ENCODE data around the gene CSF2RB. TPM values are rescaled to one million over a fixed set of nuclear protein-coding genes. Genes with fewer than 3 reads are reported as not detected.

CSF2RB gene
- total RNA-seq, 1 donor from 2014 or later = 0.05 TPM

GRCh38 chr22:36921309-36922104, 8.1 kb downstream of the CSF2RB start:
- no peak for DNase-seq (ENCODE audit: low spot score)
- Mint-ChIP-seq H3K9me3 (ENCODE audit: low read depth) (no peaks in the 10 kb centered on the region), H3K27me3 (ENCODE audit: low read depth) (peaks cover 16% of the 10 kb centered on the region), H3K4me3 (ENCODE audit: unreplicated experiment) (no peak overlapping the region), H3K36me3 (ENCODE audit: low read depth) (peaks cover 3% of the 10 kb centered on the region), H3K4me1 (ENCODE audit: low read depth) (peaks cover 7% of the 10 kb centered on the region), H3K27ac (ENCODE audit: unreplicated experiment) (no peak overlapping the region)
- no peak for TF ChIP-seq CTCF (IDR thresholded peaks at IDR 0.05)

- Mint-ChIP-seq H3K9me3 (ENCODE audit: low read depth) (no peaks in the 10 kb centered on the region), H3K4me3 (ENCODE audit: unreplicated experiment) (no peak overlapping the region), H3K36me3 (ENCODE audit: low read depth) (peaks cover 3% of the 10 kb centered on the region), H3K4me1 (ENCODE audit: low read depth) (peaks cover 7% of the 10 kb centered on the region), H3K27ac (ENCODE audit: unreplicated experiment) (no peak overlapping the region), H3K27me3 (ENCODE audit: low read depth) (peaks cover 16% of the 10 kb centered on the region)
- no peak for DNase-seq (ENCODE audit: low spot score)
- peak; percentile 14 for TF ChIP-seq CTCF (IDR thresholded peaks at IDR 0.05)
Measured at GRCh38 chr22:36922105-36922608, 8.7 kb downstream of the CSF2RB start.

- Mint-ChIP-seq H3K27ac (ENCODE audit: unreplicated experiment) (no peak overlapping the region), H3K9me3 (ENCODE audit: low read depth) (no peaks in the 10 kb centered on the region), H3K4me3 (ENCODE audit: unreplicated experiment) (no peak overlapping the region), H3K36me3 (ENCODE audit: low read depth) (peaks cover 3% of the 10 kb centered on the region), H3K4me1 (ENCODE audit: low read depth) (peaks cover 7% of the 10 kb centered on the region), H3K27me3 (ENCODE audit: low read depth) (peaks cover 19% of the 10 kb centered on the region)
- no peak for TF ChIP-seq CTCF (IDR thresholded peaks at IDR 0.05)
- no peak for DNase-seq (ENCODE audit: low spot score)
Measured at GRCh38 chr22:36922711-36923110, 9.3 kb downstream of the CSF2RB start.

- Mint-ChIP-seq H3K4me3 (ENCODE audit: unreplicated experiment) (no peak overlapping the region), H3K27me3 (ENCODE audit: low read depth) (peaks cover 23% of the 10 kb centered on the region), H3K27ac (ENCODE audit: unreplicated experiment) (no peak overlapping the region), H3K36me3 (ENCODE audit: low read depth) (peaks cover 3% of the 10 kb centered on the region), H3K4me1 (ENCODE audit: low read depth) (peaks cover 7% of the 10 kb centered on the region), H3K9me3 (ENCODE audit: low read depth) (no peaks in the 10 kb centered on the region)
- DNase-seq (ENCODE audit: low spot score) = no peak
- no peak for TF ChIP-seq CTCF (IDR thresholded peaks at IDR 0.05)
Measured at GRCh38 chr22:36923131-36923788, 9.8 kb downstream of the CSF2RB start.

GRCh38 chr22:36924151-36924698, 10.8 kb downstream of the CSF2RB start:
- Mint-ChIP-seq H3K9me3 (ENCODE audit: low read depth) (no peaks in the 10 kb centered on the region), H3K4me1 (ENCODE audit: low read depth) (peaks cover 7% of the 10 kb centered on the region), H3K36me3 (ENCODE audit: low read depth) (peaks cover 3% of the 10 kb centered on the region), H3K4me3 (ENCODE audit: unreplicated experiment) (no peak overlapping the region), H3K27ac (ENCODE audit: unreplicated experiment) (no peak overlapping the region), H3K27me3 (ENCODE audit: low read depth) (peaks cover 28% of the 10 kb centered on the region)
- no peak for TF ChIP-seq CTCF (IDR thresholded peaks at IDR 0.05)
- DNase-seq (ENCODE audit: low spot score) = no peak

All from chondrocyte (in vitro differentiated cells).